ENCODE results near the gene SPSB1. TPM values are rescaled to one million over a fixed set of nuclear protein-coding genes. Genes with fewer than 3 reads are reported as not detected.

The SPSB1 gene
- polyA plus RNA-seq, 4 donors: 24.1 to 69.1 (median 32.6) TPM

DNA sequence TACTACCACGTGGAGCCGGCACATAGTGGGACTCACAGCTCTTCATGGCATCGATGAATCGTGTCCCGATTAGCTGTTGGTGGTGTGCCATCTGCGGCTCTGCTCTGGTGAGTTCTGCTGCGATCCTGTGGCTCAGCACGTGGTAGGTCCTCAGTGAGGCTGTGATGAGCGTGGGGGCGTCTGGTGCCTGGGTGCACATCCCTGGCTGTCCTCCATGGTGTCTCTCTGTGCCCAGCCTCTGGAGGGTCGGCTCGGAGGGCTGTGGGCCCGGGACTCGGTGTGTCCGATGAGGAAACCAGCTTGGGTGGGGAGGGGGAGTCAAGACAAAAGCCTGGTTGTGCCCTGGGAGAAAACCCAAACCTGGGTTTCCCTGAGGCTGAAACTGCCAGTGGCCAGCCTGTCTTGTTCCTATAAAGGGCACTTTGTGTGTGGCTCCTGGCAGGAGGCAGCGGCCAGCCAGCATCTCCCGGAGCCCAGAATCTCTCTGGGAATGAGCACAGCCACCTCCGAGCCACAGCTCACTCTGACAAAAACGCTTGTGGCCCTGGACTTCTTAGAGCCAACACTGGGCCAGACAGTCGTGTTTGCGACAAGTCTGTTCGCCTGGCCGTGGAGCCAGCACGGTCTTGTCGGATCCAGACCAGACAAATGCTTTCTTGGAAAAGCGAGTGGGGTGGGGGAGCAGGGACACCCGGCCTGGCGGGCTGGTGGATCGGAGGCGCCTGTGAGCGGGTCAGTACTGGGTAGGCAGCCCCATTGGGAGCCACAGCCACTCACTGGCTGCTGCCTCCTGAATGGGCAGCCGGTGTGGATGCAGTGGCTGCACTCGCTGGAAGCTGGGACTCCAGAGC is 31.8 kb downstream of the SPSB1 start:
- H3K9me3 ChIP-seq (ENCODE audit: control insufficient read depth in 2 of 2, insufficient read depth in 1 of 2, low read depth in 1 of 2, low read length in 1 of 2): no peaks in the 10 kb centered on the region
- H3K27ac ChIP-seq (ENCODE audit: low read depth in 1 of 3, low read length in 2 of 3): peak overlapping the region in 1 of 3 donors; percentile 36
- FAIRE-seq (no peak), DNase-seq (no peak)
- H3K36me3 ChIP-seq (ENCODE audit: control insufficient read depth in 3 of 3, insufficient read depth in 2 of 3, low read depth in 1 of 3, low read length in 3 of 3): peaks cover 0 to 55% (median 0%) of the 10 kb centered on the region in 3 donors
- 84 to 92% (median 87%) methylated on average over 30 to 33 of the region's 33 CpGs for WGBS, 3 donors
- H3K4me1 ChIP-seq (ENCODE audit: control insufficient read depth in 3 of 3, insufficient read depth in 2 of 3, low read depth in 1 of 3, low read length in 2 of 3): peaks cover 12 to 44% (median 13%) of the 10 kb centered on the region in 3 donors
- no peak overlapping the region for H3K4me3 ChIP-seq (ENCODE audit: low read depth in 1 of 3, low read length in 3 of 3)
- H3K27me3 ChIP-seq (ENCODE audit: control insufficient read depth in 3 of 3, insufficient read depth in 3 of 3, low read length in 3 of 3): no peaks in the 10 kb centered on the region

DNA sequence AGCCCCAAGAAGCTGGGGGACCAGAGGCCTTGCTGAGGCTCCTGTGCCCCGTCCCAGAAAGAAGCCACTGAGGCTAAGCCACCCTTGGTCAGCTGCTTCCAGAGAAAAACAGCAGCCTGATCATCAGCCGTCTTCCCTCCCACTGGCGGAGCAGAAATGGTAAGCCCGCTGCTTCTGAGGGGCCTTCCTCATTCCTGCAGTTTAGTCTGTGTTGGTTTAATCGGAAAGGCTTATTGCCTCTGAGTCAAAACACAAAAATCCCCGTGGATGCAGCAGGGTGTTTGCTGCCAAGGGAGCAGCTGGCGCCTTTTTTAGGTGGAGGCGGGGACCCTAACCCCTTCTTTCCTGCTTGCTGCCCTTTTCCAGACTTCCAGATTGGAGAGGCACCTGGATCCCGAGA is 33.9 kb downstream of the SPSB1 start:
- H3K9me3 ChIP-seq (ENCODE audit: control insufficient read depth in 2 of 2, insufficient read depth in 1 of 2, low read depth in 1 of 2, low read length in 1 of 2): no peaks in the 10 kb centered on the region
- FAIRE-seq: no peak
- peak overlapping the region; percentile 39 to 82 (median 63) for H3K27ac ChIP-seq (ENCODE audit: low read depth in 1 of 3, low read length in 2 of 3)
- H3K4me1 ChIP-seq (ENCODE audit: control insufficient read depth in 3 of 3, insufficient read depth in 2 of 3, low read depth in 1 of 3, low read length in 2 of 3): peaks cover 4 to 33% (median 5%) of the 10 kb centered on the region in 3 donors
- no peak overlapping the region for H3K4me3 ChIP-seq (ENCODE audit: low read depth in 1 of 3, low read length in 3 of 3)
- H3K27me3 ChIP-seq (ENCODE audit: control insufficient read depth in 3 of 3, insufficient read depth in 3 of 3, low read length in 3 of 3): no peaks in the 10 kb centered on the region
- no peak for DNase-seq
- H3K36me3 ChIP-seq (ENCODE audit: control insufficient read depth in 3 of 3, insufficient read depth in 2 of 3, low read depth in 1 of 3, low read length in 3 of 3): peaks cover 0 to 47% (median 0%) of the 10 kb centered on the region in 3 donors
- WGBS, 3 donors: 68 to 78% (median 68%) methylated on average over 9 of the region's 9 CpGs

- FAIRE-seq: no peak
- peaks cover 5 to 24% (median 6%) of the 10 kb centered on the region in 3 donors for H3K4me1 ChIP-seq (ENCODE audit: control insufficient read depth in 3 of 3, insufficient read depth in 2 of 3, low read depth in 1 of 3, low read length in 2 of 3)
- H3K9me3 ChIP-seq (ENCODE audit: control insufficient read depth in 2 of 2, insufficient read depth in 1 of 2, low read depth in 1 of 2, low read length in 1 of 2): no peaks in the 10 kb centered on the region
- DNase-seq: no peak
- 79 to 86% (median 84%) methylated on average over 9 of the region's 9 CpGs for WGBS, 3 donors
- no peaks in the 10 kb centered on the region for H3K27me3 ChIP-seq (ENCODE audit: control insufficient read depth in 3 of 3, insufficient read depth in 3 of 3, low read length in 3 of 3)
- H3K36me3 ChIP-seq (ENCODE audit: control insufficient read depth in 3 of 3, insufficient read depth in 2 of 3, low read depth in 1 of 3, low read length in 3 of 3): peaks cover 0 to 43% (median 0%) of the 10 kb centered on the region in 3 donors
- H3K4me3 ChIP-seq (ENCODE audit: low read depth in 1 of 3, low read length in 3 of 3): no peak overlapping the region
- no peak overlapping the region for H3K27ac ChIP-seq (ENCODE audit: low read depth in 1 of 3, low read length in 2 of 3)
These were observed 35.5 kb downstream of the SPSB1 start for GRCh38 chr1:9328201-9328600.

DNA sequence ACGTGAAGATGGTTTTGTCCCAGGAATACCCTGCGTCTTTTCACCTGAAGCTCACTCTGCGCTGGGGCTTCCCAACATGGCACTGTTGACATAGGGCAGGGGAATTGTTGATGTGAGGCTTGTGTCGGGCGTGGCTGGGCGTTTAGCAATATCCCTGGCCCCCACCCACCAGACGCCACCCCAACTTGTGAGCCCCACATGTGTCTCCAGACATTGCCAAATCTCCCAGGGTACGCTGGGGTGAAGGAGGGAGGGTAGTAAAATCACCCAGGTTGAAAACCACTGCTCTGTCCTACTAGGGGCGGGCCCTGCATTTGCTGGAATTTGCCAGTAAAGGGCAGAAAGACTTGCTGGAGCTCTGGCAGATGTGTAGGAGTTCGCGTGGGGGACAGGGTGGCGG is 36.0 kb downstream of the SPSB1 start:
- no peaks in the 10 kb centered on the region for H3K27me3 ChIP-seq (ENCODE audit: control insufficient read depth in 3 of 3, insufficient read depth in 3 of 3, low read length in 3 of 3)
- 73 to 80% (median 75%) methylated on average over 12 of the region's 12 CpGs for WGBS, 3 donors
- FAIRE-seq (no peak), DNase-seq (no peak)
- peaks cover 5 to 24% (median 6%) of the 10 kb centered on the region in 3 donors for H3K4me1 ChIP-seq (ENCODE audit: control insufficient read depth in 3 of 3, insufficient read depth in 2 of 3, low read depth in 1 of 3, low read length in 2 of 3)
- peak overlapping the region in 1 of 3 donors; percentile 37 for H3K27ac ChIP-seq (ENCODE audit: low read depth in 1 of 3, low read length in 2 of 3)
- no peak overlapping the region for H3K4me3 ChIP-seq (ENCODE audit: low read depth in 1 of 3, low read length in 3 of 3)
- no peaks in the 10 kb centered on the region for H3K9me3 ChIP-seq (ENCODE audit: control insufficient read depth in 2 of 2, insufficient read depth in 1 of 2, low read depth in 1 of 2, low read length in 1 of 2)
- peaks cover 0 to 41% (median 0%) of the 10 kb centered on the region in 3 donors for H3K36me3 ChIP-seq (ENCODE audit: control insufficient read depth in 3 of 3, insufficient read depth in 2 of 3, low read depth in 1 of 3, low read length in 3 of 3)

DNA sequence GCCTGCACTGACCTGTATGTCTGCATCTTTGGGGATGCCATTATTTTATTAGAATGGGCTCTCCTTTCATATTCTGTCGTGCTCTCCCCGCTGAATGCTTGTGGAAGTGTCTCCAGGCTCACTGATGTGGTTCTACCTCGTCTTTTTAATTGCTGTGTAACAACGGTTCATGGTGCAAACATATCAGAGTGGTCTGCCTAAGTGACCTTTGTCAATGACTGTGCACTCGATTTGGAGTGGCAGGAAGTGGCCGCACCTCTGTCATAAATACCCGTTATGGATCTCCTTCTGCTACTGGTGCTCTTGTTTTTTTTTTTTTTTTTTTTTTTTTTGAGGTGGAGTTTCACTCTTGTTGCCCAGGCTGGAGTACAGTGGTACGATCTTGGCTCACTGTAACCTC is 38.3 kb downstream of the SPSB1 start:
- no peak overlapping the region for H3K4me3 ChIP-seq (ENCODE audit: low read depth in 1 of 3, low read length in 3 of 3)
- H3K9me3 ChIP-seq (ENCODE audit: control insufficient read depth in 2 of 2, insufficient read depth in 1 of 2, low read depth in 1 of 2, low read length in 1 of 2): no peaks in the 10 kb centered on the region
- WGBS, 3 donors: 18 to 56% (median 21%) methylated on average over 8 of the region's 8 CpGs
- peaks cover 0 to 24% (median 0%) of the 10 kb centered on the region in 3 donors for H3K36me3 ChIP-seq (ENCODE audit: control insufficient read depth in 3 of 3, insufficient read depth in 2 of 3, low read depth in 1 of 3, low read length in 3 of 3)
- H3K27me3 ChIP-seq (ENCODE audit: control insufficient read depth in 3 of 3, insufficient read depth in 3 of 3, low read length in 3 of 3): no peaks in the 10 kb centered on the region
- peak overlapping the region; percentile 62 to 71 (median 71) for H3K27ac ChIP-seq (ENCODE audit: low read depth in 1 of 3, low read length in 2 of 3)
- no peak for FAIRE-seq
- H3K4me1 ChIP-seq (ENCODE audit: control insufficient read depth in 3 of 3, insufficient read depth in 2 of 3, low read depth in 1 of 3, low read length in 2 of 3): peaks cover 5 to 21% (median 6%) of the 10 kb centered on the region in 3 donors
- peak; percentile 88 to 97 for DNase-seq

DNA sequence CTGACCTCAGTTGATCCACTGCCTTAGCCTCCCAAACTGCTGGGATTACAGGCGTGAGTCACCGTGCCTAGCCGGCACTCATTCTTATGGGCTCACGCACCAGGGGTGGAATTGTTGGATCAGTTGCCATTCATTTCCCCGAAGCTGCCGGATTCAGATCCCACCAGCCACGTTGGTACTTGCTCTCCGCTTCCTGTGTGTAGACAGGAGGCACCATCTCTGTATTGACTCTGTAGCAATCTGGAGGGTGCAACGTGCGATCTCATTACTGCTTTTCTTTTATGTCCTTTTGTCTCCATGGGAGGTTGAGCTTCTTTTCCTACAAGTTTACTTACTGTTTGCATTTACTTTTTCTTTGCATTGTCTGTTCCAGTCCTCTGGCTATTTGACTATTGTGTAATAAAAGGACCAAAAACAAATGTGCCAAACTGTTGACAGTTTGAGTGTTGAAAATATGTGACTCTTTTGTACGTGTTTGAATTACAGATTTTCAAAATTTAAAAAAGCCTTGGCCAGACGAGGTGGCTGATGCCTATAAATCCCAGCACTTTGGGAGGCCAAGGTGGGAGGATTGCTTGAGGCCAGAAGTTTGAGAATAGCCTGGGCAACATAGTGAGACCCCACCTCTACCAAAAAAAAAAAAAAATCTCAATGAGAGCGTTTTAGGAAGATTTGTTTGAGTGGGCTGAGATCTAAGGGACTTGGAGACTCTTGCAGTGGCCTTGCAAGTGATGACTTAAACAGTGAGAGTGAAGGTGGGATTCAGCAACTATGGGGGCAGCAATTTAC is 39.1 kb downstream of the SPSB1 start:
- Histone ChIP-seq H3K27ac (ENCODE audit: low read depth in 1 of 3, low read length in 2 of 3) (peak overlapping the region; percentile 43 to 71 (median 61)), H3K36me3 (ENCODE audit: control insufficient read depth in 3 of 3, insufficient read depth in 2 of 3, low read depth in 1 of 3, low read length in 3 of 3) (peaks cover 0 to 21% (median 4%) of the 10 kb centered on the region in 3 donors), H3K4me3 (ENCODE audit: low read depth in 1 of 3, low read length in 3 of 3) (no peak overlapping the region), H3K4me1 (ENCODE audit: control insufficient read depth in 3 of 3, insufficient read depth in 2 of 3, low read depth in 1 of 3, low read length in 2 of 3) (peaks cover 5 to 15% (median 6%) of the 10 kb centered on the region in 3 donors), H3K27me3 (ENCODE audit: control insufficient read depth in 3 of 3, insufficient read depth in 3 of 3, low read length in 3 of 3) (no peaks in the 10 kb centered on the region), H3K9me3 (ENCODE audit: control insufficient read depth in 2 of 2, insufficient read depth in 1 of 2, low read depth in 1 of 2, low read length in 1 of 2) (no peaks in the 10 kb centered on the region)
- FAIRE-seq (no peak), DNase-seq (peak; percentile 32 to 48)
- WGBS, 3 donors: 51 to 70% (median 67%) methylated on average over 13 of the region's 13 CpGs

- FAIRE-seq: no peak
- peaks cover 0 to 29% (median 5%) of the 10 kb centered on the region in 3 donors for H3K36me3 ChIP-seq (ENCODE audit: control insufficient read depth in 3 of 3, insufficient read depth in 2 of 3, low read depth in 1 of 3, low read length in 3 of 3)
- no peak overlapping the region for H3K4me3 ChIP-seq (ENCODE audit: low read depth in 1 of 3, low read length in 3 of 3)
- 81 to 91% (median 81%) methylated on average over 12 of the region's 12 CpGs for WGBS, 3 donors
- no peaks in the 10 kb centered on the region for H3K9me3 ChIP-seq (ENCODE audit: control insufficient read depth in 2 of 2, insufficient read depth in 1 of 2, low read depth in 1 of 2, low read length in 1 of 2)
- H3K27me3 ChIP-seq (ENCODE audit: control insufficient read depth in 3 of 3, insufficient read depth in 3 of 3, low read length in 3 of 3): no peaks in the 10 kb centered on the region
- peak overlapping the region in 1 of 3 donors; percentile 7 for H3K27ac ChIP-seq (ENCODE audit: low read depth in 1 of 3, low read length in 2 of 3)
- H3K4me1 ChIP-seq (ENCODE audit: control insufficient read depth in 3 of 3, insufficient read depth in 2 of 3, low read depth in 1 of 3, low read length in 2 of 3): peaks cover 2 to 19% (median 6%) of the 10 kb centered on the region in 3 donors
- no peak for DNase-seq
These were observed 39.9 kb downstream of the SPSB1 start for GRCh38 chr1:9332513-9333143.
